Measurements from ENCODE around the gene PRDM11. TPM values are rescaled to one million over a fixed set of nuclear protein-coding genes. Genes with fewer than 3 reads are reported as not detected.

PRDM11 gene
- total and polyA plus RNA-seq, 2 of the 8 experiments (the other 6 are each of a cell fraction or from before 2014, with no cell fraction given), result 3.6 to 11.7 TPM

GRCh38 chr11:45279645-45280044 is 133.2 kb downstream of the PRDM11 start:
- no peak overlapping the region for H3K56ac ChIP-seq (replicated peaks; ENCODE audit: insufficient read length, low read depth, low read length)
- peaks cover 0 to 2% (median 0%) of the 10 kb centered on the region in 4 experiments; a peak in 1 of 7 replicates for H3K4me1 ChIP-seq (replicated peaks in 1 of 4; ENCODE audit: control insufficient read depth in 3 of 4, insufficient read depth in 4 of 4, low read length in 3 of 4)
- no peak overlapping the region for H3K9ac ChIP-seq (replicated peaks in 1 of 4; ENCODE audit: extremely low read depth in 1 of 4, low read depth in 3 of 4, low read length in 3 of 4)
- no peak overlapping the region for H2BK15ac ChIP-seq (ENCODE audit: low read length)
- H2AFZ ChIP-seq (ENCODE audit: low read length), result no peak overlapping the region
- peaks cover 2 to 9% (median 6%) of the 10 kb centered on the region in 4 experiments; a peak in 5 of 7 replicates for H3K27me3 ChIP-seq (replicated peaks in 1 of 4; ENCODE audit: control insufficient read depth in 3 of 4, extremely low read depth in 1 of 4, insufficient read depth in 3 of 4, low read length in 3 of 4)
- H3K4me3 ChIP-seq (ENCODE audit: extremely low read depth in 1 of 4, insufficient read depth in 2 of 4, low read depth in 3 of 4, low read length in 4 of 4), result no peak overlapping the region
- FAIRE-seq (no peak), DNase-seq (ENCODE audit: low read depth in 1 of 2, low spot score in 2 of 2) (no peak)
- no peak for TF ChIP-seq KDM1A (IDR thresholded peaks at IDR 0.05; ENCODE audit: borderline replicate concordance, low read length)
- TF ChIP-seq HDAC2 (IDR thresholded peaks at IDR 0.05; ENCODE audit: borderline replicate concordance in 1 of 2, low read depth in 2 of 2, low read length in 2 of 2), result no peak
- no peak for TF ChIP-seq POLR2AphosphoS5 (IDR thresholded peaks at IDR 0.05; ENCODE audit: low read depth, low read length)
- TF ChIP-seq SIN3A (conservative IDR thresholded peaks at IDR 0.05 in 1 of 2, IDR thresholded peaks at IDR 0.05 in 1 of 2; ENCODE audit: low read depth in 1 of 2, low read length in 2 of 2), result no peak
- no peak for TF ChIP-seq SUZ12 (IDR thresholded peaks at IDR 0.05; ENCODE audit: low read length)
- no peak for TF ChIP-seq TAF1 (IDR thresholded peaks at IDR 0.05; ENCODE audit: low read depth, low read length)
- no peak for TF ChIP-seq SIRT6 (IDR thresholded peaks at IDR 0.05; ENCODE audit: low read length)
- no peak for TF ChIP-seq USF2 (IDR thresholded peaks at IDR 0.05; ENCODE audit: low read length)
- H4K20me1 ChIP-seq (replicated peaks in 1 of 2; ENCODE audit: control insufficient read depth in 1 of 2, insufficient read depth in 2 of 2, low read length in 2 of 2), result no peaks in the 10 kb centered on the region
- H2BK20ac ChIP-seq (ENCODE audit: low read length), result no peak overlapping the region
- H3K18ac ChIP-seq (ENCODE audit: extremely low read depth, low read length), result no peak overlapping the region
- H4K8ac ChIP-seq (ENCODE audit: extremely low read depth, insufficient read depth, low read length), result no peak overlapping the region
- no peak overlapping the region for H4K5ac ChIP-seq (ENCODE audit: insufficient read length, low read depth, low read length)
- H3K23me2 ChIP-seq (ENCODE audit: low read depth, low read length), result no peaks in the 10 kb centered on the region
- H2BK120ac ChIP-seq (replicated peaks; ENCODE audit: low read depth, low read length), result no peak overlapping the region
- no peaks in the 10 kb centered on the region for H3K36me3 ChIP-seq (ENCODE audit: control insufficient read depth in 2 of 4, insufficient read depth in 4 of 4, low read length in 3 of 4)
- H3K79me2 ChIP-seq (ENCODE audit: control insufficient read depth in 1 of 2, insufficient read depth in 2 of 2, low read length in 2 of 2), result no peaks in the 10 kb centered on the region
- no peak overlapping the region for H3K4ac ChIP-seq (replicated peaks; ENCODE audit: insufficient read length, low read depth, low read length)
- WGBS, 2 experiments (ENCODE audit: extremely low coverage in 1 of 2, insufficient coverage in 1 of 2, insufficient read length in 1 of 2, insufficient replicate concordance in 2 of 2, low coverage in 1 of 2, low lambda C conversion rate in 2 of 2, missing lambda C conversion rate in 1 of 2), result 89% methylated on average over 2 of the region's 2 CpGs; no CpG with 5 or more reads in 1 of the 2 experiments
- no peak overlapping the region for H3K27ac ChIP-seq (ENCODE audit: low read depth, low read length)
- ChIA-PET CTCF (ENCODE audit: partially characterized antibody) (interaction anchor here (1.0 to 16.2 kb wide), 4 partner anchors 11 to 136 kb away, joined by 3 to 211 read pairs (median 4); no protein-coding TSS in a partner anchor), POLR2A (ENCODE audit: partially characterized antibody) (interaction anchor here (1.4 kb wide), 1 partner anchor 11 kb away, joined by 4 read pairs; no protein-coding TSS in a partner anchor)
- no peak overlapping the region for H2BK12ac ChIP-seq (ENCODE audit: low read depth, low read length)
- H2AK5ac ChIP-seq (ENCODE audit: low read depth, low read length), result no peak overlapping the region
- H3K14ac ChIP-seq (ENCODE audit: insufficient read length), result no peak overlapping the region
- H3K9me3 ChIP-seq (ENCODE audit: insufficient read depth in 2 of 2, low read depth in 1 of 2, low read length in 1 of 2), result peaks cover 8 to 10% of the 10 kb centered on the region in 2 experiments; a peak in 3 of 4 replicates
- H3K4me2 ChIP-seq (ENCODE audit: insufficient read depth in 1 of 2, low read depth in 2 of 2, low read length in 2 of 2), result no peak overlapping the region
- H4K91ac ChIP-seq (replicated peaks; ENCODE audit: insufficient read length, low read length), result no peak overlapping the region
- no peak overlapping the region for H3K23ac ChIP-seq (ENCODE audit: insufficient read length)
- H2BK5ac ChIP-seq (ENCODE audit: low read depth, low read length), result no peak overlapping the region
- H3K79me1 ChIP-seq (ENCODE audit: low read depth, low read length), result no peaks in the 10 kb centered on the region

Data from H1 (cell line).